ENCODE measurements around the gene NPFF.
A peak's percentile ranks its signal among the peaks of the same experiment; 100 is the strongest.

NPFF gene

DNA sequence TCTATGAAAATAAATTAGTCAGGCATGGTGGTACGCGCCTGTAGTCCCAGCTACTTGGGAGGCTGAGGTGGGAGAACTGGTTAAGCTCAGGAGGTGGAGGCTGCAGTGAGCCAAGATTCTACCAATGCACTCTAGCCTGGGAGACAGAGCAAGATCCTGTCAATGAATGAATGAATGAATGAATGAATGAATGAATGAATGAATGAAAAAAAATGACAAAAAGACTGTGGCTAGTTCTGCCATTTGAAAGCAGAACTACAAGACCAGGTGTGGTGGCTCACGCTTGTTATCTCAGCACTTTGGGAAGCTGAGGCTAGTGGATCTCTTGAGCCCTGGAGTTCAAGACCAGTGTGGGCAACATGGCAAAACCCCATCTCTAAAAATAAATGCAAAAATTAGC, 32.2 kb upstream of the NPFF start:
- no peak for DNase-seq (ENCODE audit: low read depth)
- no peak overlapping the region for H3K4me3 ChIP-seq (ENCODE audit: control insufficient read depth, low read depth, low read length)
- TF ChIP-seq, protein P1, sequence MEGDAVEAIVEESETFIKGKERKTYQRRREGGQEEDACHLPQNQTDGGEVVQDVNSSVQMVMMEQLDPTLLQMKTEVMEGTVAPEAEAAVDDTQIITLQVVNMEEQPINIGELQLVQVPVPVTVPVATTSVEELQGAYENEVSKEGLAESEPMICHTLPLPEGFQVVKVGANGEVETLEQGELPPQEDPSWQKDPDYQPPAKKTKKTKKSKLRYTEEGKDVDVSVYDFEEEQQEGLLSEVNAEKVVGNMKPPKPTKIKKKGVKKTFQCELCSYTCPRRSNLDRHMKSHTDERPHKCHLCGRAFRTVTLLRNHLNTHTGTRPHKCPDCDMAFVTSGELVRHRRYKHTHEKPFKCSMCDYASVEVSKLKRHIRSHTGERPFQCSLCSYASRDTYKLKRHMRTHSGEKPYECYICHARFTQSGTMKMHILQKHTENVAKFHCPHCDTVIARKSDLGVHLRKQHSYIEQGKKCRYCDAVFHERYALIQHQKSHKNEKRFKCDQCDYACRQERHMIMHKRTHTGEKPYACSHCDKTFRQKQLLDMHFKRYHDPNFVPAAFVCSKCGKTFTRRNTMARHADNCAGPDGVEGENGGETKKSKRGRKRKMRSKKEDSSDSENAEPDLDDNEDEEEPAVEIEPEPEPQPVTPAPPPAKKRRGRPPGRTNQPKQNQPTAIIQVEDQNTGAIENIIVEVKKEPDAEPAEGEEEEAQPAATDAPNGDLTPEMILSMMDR (conservative IDR thresholded peaks at IDR 0.05; ENCODE audit: control insufficient read depth, insufficient read depth, low read depth, low read length), result no peak

DNA sequence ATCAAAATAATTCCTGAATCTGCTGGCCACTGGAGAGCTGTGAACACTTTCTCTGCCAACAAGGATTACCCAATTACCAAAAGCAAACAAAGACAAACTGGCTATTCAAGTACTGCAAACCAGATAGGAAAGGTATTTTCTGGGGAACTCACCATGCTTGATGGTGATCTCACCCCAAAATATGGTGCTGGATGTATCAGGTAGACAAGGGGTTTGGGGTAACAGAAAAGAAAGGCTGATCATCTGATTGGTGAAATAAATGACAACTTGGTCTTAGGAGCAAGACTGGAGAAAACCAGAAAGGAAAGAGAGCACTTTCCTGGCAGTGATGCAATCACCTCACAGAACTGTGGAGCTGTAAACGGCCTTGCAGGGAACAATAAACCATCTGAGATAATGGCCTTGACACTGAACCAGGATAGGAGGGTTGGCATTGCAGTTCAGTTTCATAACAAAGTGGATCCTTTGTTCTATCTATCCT, 31.0 kb upstream of the NPFF start:
- TF ChIP-seq, protein P1 (conservative IDR thresholded peaks at IDR 0.05; ENCODE audit: control insufficient read depth, insufficient read depth, low read depth, low read length), result no peak
- DNase-seq (ENCODE audit: low read depth), result peak; percentile 49

DNA sequence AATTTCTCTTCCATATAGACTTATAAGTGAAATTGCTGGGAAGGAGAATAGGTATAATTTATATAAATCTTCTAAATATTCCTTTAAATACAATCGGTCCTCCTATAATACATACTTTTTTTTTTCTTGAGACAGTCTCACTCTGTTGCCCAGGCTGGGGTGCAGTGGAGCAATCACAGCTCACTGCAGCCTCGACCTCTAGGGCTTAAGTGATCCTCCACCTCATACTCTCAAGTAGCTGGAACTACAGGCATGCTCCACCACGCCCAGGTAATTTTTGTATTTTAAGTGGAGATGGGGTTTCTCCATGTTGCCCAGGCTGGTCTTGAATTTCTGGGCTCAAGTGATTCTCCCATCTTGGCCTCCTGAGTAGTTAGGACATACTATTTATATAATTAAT, 29.7 kb upstream of the NPFF start:
- TF ChIP-seq, protein P1 (conservative IDR thresholded peaks at IDR 0.05; ENCODE audit: control insufficient read depth, insufficient read depth, low read depth, low read length), result no peak
- H3K4me3 ChIP-seq (ENCODE audit: control insufficient read depth, low read depth, low read length), result no peak overlapping the region

More for the DNA sequence above, 31.0 kb upstream of the NPFF start:
- H3K4me3 ChIP-seq (ENCODE audit: control insufficient read depth, low read depth, low read length), result no peak overlapping the region

DNA sequence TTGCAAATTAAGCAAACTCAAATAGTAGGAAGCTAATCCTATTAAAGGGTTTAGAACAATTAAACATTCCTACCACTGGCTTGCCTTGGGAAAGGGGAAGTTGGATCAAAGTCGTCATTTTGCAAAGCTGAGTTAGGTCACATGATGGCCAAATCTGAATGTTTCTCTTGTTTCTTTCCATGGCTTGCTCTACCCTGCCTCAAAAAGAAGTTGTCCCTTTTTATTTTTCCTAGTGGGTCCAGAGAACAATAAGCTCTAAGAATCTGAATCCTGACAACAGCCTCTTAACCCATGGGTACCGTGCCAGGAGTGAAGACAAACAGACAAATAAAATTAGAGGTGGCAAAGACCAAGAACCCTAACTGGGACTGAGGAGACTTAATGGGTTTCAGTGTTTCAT, 26.2 kb upstream of the NPFF start:
- H3K4me3 ChIP-seq (ENCODE audit: control insufficient read depth, low read depth, low read length), result no peak overlapping the region
- DNase-seq (ENCODE audit: low read depth), result no peak
- TF ChIP-seq, protein P1 (conservative IDR thresholded peaks at IDR 0.05; ENCODE audit: control insufficient read depth, insufficient read depth, low read depth, low read length), result no peak

More for the DNA sequence above, 29.7 kb upstream of the NPFF start:
- no peak for DNase-seq (ENCODE audit: low read depth)

DNA sequence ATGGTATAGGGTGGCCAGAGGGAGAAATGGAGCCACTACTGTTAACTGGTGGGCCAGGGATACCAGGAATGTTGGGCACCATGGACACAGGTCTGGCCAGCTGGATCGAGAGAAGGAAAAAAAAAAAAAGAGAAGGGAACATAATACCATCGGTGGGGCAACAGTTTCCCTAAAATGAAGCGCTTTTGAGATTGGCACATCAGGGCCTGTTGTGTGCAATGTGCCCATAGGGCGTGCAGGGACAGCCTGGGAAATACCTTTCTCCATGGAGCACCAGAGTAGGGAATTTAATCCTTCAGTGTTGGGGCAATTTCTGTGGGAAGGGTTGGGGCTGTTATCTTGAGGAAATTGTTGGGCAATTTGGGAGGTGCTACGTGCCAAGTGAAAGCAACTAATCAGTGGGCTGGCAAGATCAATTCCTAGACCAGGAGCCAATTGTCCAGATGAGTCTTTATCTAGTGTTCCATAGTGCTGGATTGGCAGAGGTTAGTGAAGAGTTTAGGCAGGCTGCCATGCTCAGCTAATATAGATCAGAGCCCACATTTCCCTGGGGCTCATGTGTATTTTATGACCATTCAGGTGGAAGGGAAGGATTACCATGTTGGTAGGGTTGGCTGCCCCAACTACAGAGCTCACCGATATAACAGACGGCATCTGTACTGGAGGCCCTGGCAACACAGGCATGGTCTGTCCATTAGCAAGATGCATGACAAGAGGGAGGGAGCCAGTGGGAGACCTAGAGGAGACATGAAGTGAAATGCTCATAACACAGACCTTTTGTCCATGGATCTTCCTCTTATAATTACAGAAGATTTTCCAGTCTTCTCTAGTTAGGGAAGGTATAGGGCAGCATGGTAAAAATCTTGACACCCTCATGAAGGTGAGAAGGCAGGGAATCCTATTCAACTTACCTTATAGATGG, 25.5 kb upstream of the NPFF start:
- TF ChIP-seq, protein P1 (conservative IDR thresholded peaks at IDR 0.05; ENCODE audit: control insufficient read depth, insufficient read depth, low read depth, low read length), result no peak

DNA sequence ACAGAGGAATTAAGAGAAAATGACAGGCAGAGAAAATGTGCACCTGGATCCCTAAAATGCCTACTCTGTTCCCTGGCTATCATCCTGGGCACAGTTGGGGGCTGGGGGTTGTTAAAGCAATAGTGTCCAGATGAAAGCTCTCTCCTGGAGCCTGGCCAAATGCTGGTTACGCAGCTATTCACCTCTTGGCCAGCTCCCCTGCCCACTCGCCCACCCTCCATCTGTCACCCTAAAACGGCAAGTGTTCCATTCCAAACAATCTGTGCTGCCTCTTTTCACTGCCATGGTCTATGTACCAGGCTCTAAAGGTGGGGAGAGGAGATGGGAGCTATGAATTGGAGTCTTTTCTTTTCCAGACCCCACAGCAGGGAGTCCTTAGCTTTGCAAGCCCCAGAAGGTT, 24.7 kb upstream of the NPFF start:
- TF ChIP-seq, protein P1 (conservative IDR thresholded peaks at IDR 0.05; ENCODE audit: control insufficient read depth, insufficient read depth, low read depth, low read length), result no peak
- H3K4me3 ChIP-seq (ENCODE audit: control insufficient read depth, low read depth, low read length), result no peak overlapping the region
- no peak for DNase-seq (ENCODE audit: low read depth)

More for the DNA sequence above, 25.5 kb upstream of the NPFF start:
- DNase-seq (ENCODE audit: low read depth), result no peak
- no peak overlapping the region for H3K4me3 ChIP-seq (ENCODE audit: control insufficient read depth, low read depth, low read length)
